ENCODE measurements around the gene OPRM1. TPM values are rescaled to one million over a fixed set of nuclear protein-coding genes. Genes with fewer than 3 reads are reported as not detected.
"Not testable (repeated sequence)": the region's sequence is repeated elsewhere in the genome, so short reads cannot be mapped to it uniquely, and the experiment has no call there.

OPRM1 gene
- total and polyA plus RNA-seq, 4 donors: not detected

- no peak for TF ChIP-seq CTCF (IDR thresholded peaks at IDR 0.05; ENCODE audit: low read depth, low read length, missing input control)
- no peak for TF ChIP-seq FOXA1 (IDR thresholded peaks at IDR 0.05)
Measured at GRCh38 chr6:154170106-154170505, 131.1 kb downstream of the OPRM1 start (continued).

GRCh38 chr6:154172393-154172792, 133.4 kb downstream of the OPRM1 start:
- H3K36me3 ChIP-seq (ENCODE audit: control insufficient read depth in 4 of 4, insufficient read depth in 3 of 4, low read depth in 1 of 4, low read length in 3 of 4); H3K9me3 ChIP-seq (ENCODE audit: control insufficient read depth in 4 of 4, low read length in 3 of 4); H3K9ac ChIP-seq (ENCODE audit: low read depth in 1 of 2, low read length in 2 of 2); H3K4me3 ChIP-seq (ENCODE audit: low read depth in 1 of 3, low read length in 3 of 3); H3K27me3 ChIP-seq (ENCODE audit: control insufficient read depth in 4 of 4, insufficient read depth in 4 of 4, low read length in 3 of 4); H3K27ac ChIP-seq (ENCODE audit: low read depth in 1 of 2, low read length in 2 of 2); H3K4me1 ChIP-seq (ENCODE audit: control insufficient read depth in 4 of 4, insufficient read depth in 4 of 4, low read length in 3 of 4); DNase-seq (ENCODE audit: low spot score): not testable (repeated sequence)
- 90% methylated on average over 5 of the region's 5 CpGs for WGBS

GRCh38 chr6:154179434-154179833, 140.4 kb downstream of the OPRM1 start:
- H3K9ac ChIP-seq (ENCODE audit: low read depth in 1 of 2, low read length in 2 of 2): no peak overlapping the region
- TF ChIP-seq CTCF (IDR thresholded peaks at IDR 0.05; ENCODE audit: low read depth, low read length, missing input control) (no peak), YY1 (IDR thresholded peaks at IDR 0.05) (no peak), SP1 (IDR thresholded peaks at IDR 0.05) (no peak), FOXA2 (IDR thresholded peaks at IDR 0.05) (no peak), MAX (IDR thresholded peaks at IDR 0.05) (no peak), GABPA (IDR thresholded peaks at IDR 0.05 in 1 of 2, conservative IDR thresholded peaks at IDR 0.05 in 1 of 2) (no peak)
- WGBS: 83% methylated on average over 5 of the region's 5 CpGs
- no peaks in the 10 kb centered on the region for H3K36me3 ChIP-seq (ENCODE audit: control insufficient read depth in 4 of 4, insufficient read depth in 3 of 4, low read depth in 1 of 4, low read length in 3 of 4)
- no peak for DNase-seq (ENCODE audit: low spot score)
- H3K4me3 ChIP-seq (ENCODE audit: low read depth in 1 of 3, low read length in 3 of 3): no peak overlapping the region
- H3K9me3 ChIP-seq (ENCODE audit: control insufficient read depth in 4 of 4, low read length in 3 of 4): peaks cover 0 to 2% (median 0%) of the 10 kb centered on the region in 4 donors
- no peaks in the 10 kb centered on the region for H3K4me1 ChIP-seq (ENCODE audit: control insufficient read depth in 4 of 4, insufficient read depth in 4 of 4, low read length in 3 of 4)
- no peaks in the 10 kb centered on the region for H3K27me3 ChIP-seq (ENCODE audit: control insufficient read depth in 4 of 4, insufficient read depth in 4 of 4, low read length in 3 of 4)
- no peak overlapping the region for H3K27ac ChIP-seq (ENCODE audit: low read depth in 1 of 2, low read length in 2 of 2)

- Histone ChIP-seq H3K9me3 (ENCODE audit: control insufficient read depth in 4 of 4, low read length in 3 of 4) (peaks cover 0 to 2% (median 0%) of the 10 kb centered on the region in 4 donors), H3K9ac (ENCODE audit: low read depth in 1 of 2, low read length in 2 of 2) (no peak overlapping the region), H3K36me3 (ENCODE audit: control insufficient read depth in 4 of 4, insufficient read depth in 3 of 4, low read depth in 1 of 4, low read length in 3 of 4) (no peaks in the 10 kb centered on the region), H3K4me3 (ENCODE audit: low read depth in 1 of 3, low read length in 3 of 3) (no peak overlapping the region), H3K27me3 (ENCODE audit: control insufficient read depth in 4 of 4, insufficient read depth in 4 of 4, low read length in 3 of 4) (no peaks in the 10 kb centered on the region), H3K4me1 (ENCODE audit: control insufficient read depth in 4 of 4, insufficient read depth in 4 of 4, low read length in 3 of 4) (no peaks in the 10 kb centered on the region), H3K27ac (ENCODE audit: low read depth in 1 of 2, low read length in 2 of 2) (no peak overlapping the region)
- no peak for DNase-seq (ENCODE audit: low spot score)
- 77% methylated on average over 3 of the region's 3 CpGs for WGBS
- TF ChIP-seq REST (IDR thresholded peaks at IDR 0.05) (no peak), GABPA (IDR thresholded peaks at IDR 0.05 in 1 of 2, conservative IDR thresholded peaks at IDR 0.05 in 1 of 2) (no peak), FOXA1 (IDR thresholded peaks at IDR 0.05) (no peak), SP1 (IDR thresholded peaks at IDR 0.05) (no peak), HNF4A (conservative IDR thresholded peaks at IDR 0.05) (no peak), YY1 (IDR thresholded peaks at IDR 0.05) (no peak), JUND (IDR thresholded peaks at IDR 0.05) (no peak), EGR1 (IDR thresholded peaks at IDR 0.05; ENCODE audit: low read depth in 2 of 2) (no peak), HNF4G (IDR thresholded peaks at IDR 0.05) (no peak), RXRA (IDR thresholded peaks at IDR 0.05) (no peak), ZBTB33 (IDR thresholded peaks at IDR 0.05) (no peak), ATF3 (IDR thresholded peaks at IDR 0.05) (no peak), NR2F2 (IDR thresholded peaks at IDR 0.05) (no peak), MAX (IDR thresholded peaks at IDR 0.05) (no peak)
Measured at GRCh38 chr6:154187203-154187602, 148.2 kb downstream of the OPRM1 start.

Data from liver (tissue), 9 donors.